ENCODE results near the gene RBM20.

DNA sequence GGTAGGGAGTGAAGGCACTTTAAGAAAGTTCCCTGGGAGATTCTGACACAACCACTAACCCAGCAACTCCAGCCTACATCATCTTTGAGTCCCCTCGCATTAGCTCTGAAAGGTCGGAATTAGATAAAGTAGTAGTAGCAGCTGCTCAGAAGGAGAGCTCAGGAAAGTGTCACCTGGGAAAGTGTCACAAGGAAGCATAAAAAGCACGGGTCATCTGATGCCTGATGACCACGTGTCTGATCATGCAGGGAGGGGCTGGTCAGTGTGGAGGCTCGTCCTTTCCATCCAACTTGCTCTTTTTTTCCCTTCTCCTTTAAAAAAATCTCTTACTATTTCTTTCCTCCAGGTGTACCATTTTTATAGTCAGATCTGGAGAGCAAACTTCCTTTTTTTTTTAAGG, 180.5 kb downstream of the RBM20 start:
- TF ChIP-seq EZH2 (IDR thresholded peaks at IDR 0.05; ENCODE audit: low read depth) = no peak
- TF ChIP-seq, protein P1, sequence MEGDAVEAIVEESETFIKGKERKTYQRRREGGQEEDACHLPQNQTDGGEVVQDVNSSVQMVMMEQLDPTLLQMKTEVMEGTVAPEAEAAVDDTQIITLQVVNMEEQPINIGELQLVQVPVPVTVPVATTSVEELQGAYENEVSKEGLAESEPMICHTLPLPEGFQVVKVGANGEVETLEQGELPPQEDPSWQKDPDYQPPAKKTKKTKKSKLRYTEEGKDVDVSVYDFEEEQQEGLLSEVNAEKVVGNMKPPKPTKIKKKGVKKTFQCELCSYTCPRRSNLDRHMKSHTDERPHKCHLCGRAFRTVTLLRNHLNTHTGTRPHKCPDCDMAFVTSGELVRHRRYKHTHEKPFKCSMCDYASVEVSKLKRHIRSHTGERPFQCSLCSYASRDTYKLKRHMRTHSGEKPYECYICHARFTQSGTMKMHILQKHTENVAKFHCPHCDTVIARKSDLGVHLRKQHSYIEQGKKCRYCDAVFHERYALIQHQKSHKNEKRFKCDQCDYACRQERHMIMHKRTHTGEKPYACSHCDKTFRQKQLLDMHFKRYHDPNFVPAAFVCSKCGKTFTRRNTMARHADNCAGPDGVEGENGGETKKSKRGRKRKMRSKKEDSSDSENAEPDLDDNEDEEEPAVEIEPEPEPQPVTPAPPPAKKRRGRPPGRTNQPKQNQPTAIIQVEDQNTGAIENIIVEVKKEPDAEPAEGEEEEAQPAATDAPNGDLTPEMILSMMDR (conservative IDR thresholded peaks at IDR 0.05) = no peak

All from PC-9 (cell line).